Adrenal gland (tissue), 5 donors: ENCODE results near the gene ANKLE2.

Experiments used
- CTCF ChIP-seq, 6 experiments: fragments of 450-650 bp in 4 of 6; fragments of 200-600 bp in 2 of 6; sonication (generic) in 1 of 6; IDR thresholded peaks; 1 replicate in 5 of 6; 2 replicates in 1 of 6; pipeline versions ENCODE4 v1.5.1 to v1.8.0; 2016 to 2021; ENCODE audit warnings: antibody characterized with exemption in 6 of 6, mild to moderate bottlenecking in 2 of 6, moderate library complexity in 1 of 6
- POLR2A ChIP-seq, 2 donors: fragments of 450-650 bp; IDR thresholded peaks; one replicate each; pipeline ENCODE4 v1.6.1; 2017; ENCODE audit warnings: antibody characterized with exemption in 2 of 2, mild to moderate bottlenecking in 2 of 2, moderate library complexity in 1 of 2
- donor health status: DM: no; HTN: no; CAD: no.

- TF ChIP-seq CTCF (IDR thresholded peaks at IDR 0.05) (no peak), POLR2A (IDR thresholded peaks at IDR 0.05) (no peak)
Measured at GRCh38 chr12:132788375-132789098, 26.9 kb upstream of the ANKLE2 start.
